Activated naive CD4-positive, alpha-beta T cell treated with Interleukin-2 at 50 U/mL for 16 hours (primary cell): ENCODE measurements around the gene BRSK2.
"Not testable (repeated sequence)": the region's sequence is repeated elsewhere in the genome, so short reads cannot be mapped to it uniquely, and the experiment has no call there.

Experiments
- DNase-seq: peaks from one replicate; pipeline ENCODE4 v3.0.0-alpha.2; 2020

BRSK2 gene

GRCh38 chr11:1410366-1411291, 20.9 kb downstream of the BRSK2 start:
- DNase-seq = no peak

- no peak for DNase-seq
These were observed 21.6 kb downstream of the BRSK2 start for GRCh38 chr11:1411301-1411700.

DNA sequence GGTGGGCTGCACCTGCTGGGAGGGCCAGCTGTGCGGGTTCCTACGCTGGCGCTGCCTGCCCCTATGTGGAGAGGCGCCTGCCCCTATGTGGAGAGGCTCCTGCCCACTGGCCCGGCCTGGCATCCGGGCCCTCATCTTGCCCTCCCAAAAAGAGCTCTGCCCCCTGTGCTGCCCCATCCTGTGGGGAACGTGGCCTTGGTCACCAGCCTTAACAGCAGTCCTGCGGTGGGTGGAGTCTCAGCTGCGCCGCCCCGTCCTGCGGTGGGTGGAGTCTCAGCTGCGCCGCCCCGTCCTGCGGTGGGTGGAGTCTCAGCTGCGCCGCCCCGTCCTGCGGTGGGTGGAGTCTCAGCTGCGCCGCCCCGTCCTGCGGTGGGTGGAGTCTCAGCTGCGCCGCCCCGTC, 22.0 kb downstream of the BRSK2 start:
- not testable (repeated sequence) for DNase-seq

DNA sequence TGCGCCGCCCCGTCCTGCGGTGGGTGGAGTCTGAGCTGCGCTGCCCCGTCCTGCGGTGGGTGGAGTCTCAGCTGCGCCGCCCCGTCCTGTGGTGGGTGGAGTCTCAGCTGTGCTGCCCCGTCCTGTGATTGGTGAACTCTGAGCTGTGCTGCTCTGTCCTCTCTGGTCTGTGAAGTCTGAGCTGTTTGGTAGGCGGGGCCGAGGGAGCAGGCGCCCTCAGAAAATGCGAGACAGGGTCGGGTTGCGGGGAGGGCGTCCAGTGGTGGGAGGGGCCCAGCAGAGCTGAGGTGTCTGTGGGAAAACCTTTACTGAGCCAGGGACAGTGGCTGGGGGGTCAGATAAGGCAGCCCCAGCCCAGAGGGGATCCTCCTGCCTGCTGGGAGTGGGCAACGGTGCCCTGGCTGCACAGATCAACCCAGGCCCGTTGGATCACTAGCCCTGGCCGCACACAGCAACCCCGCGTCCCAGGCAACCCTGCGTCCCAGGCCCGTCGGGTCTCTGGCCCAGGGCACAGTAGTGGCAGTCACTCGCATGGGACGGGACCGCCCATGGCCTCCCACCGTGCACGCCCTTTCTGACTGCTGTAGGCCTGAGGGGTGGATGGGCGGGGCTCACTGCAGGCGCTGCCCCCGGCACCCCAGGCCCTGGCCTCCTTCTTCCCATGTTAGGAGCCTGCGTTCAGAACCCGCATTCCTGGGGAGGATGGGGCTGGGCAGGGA, 22.8 kb downstream of the BRSK2 start:
- no peak for DNase-seq

DNA sequence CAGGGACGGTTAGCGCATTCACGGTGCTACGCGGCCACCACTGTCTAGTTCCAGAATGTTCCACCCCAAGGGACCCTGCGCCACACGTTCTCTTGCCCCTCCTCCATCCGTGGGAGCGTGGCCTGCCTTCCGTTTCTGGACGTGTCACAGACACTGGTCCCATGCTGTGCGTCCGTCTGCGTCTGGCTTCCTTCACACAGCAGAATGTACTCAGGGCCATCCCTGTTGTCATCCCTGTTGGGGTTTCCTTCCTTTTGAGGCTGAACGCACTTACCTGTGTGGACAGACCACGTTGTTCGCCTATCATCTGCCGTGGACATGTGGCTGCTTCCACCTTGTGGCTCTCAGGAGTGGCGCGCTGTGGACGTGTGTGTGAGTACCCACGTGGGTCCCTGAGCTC, 24.9 kb downstream of the BRSK2 start:
- DNase-seq = no peak

DNA sequence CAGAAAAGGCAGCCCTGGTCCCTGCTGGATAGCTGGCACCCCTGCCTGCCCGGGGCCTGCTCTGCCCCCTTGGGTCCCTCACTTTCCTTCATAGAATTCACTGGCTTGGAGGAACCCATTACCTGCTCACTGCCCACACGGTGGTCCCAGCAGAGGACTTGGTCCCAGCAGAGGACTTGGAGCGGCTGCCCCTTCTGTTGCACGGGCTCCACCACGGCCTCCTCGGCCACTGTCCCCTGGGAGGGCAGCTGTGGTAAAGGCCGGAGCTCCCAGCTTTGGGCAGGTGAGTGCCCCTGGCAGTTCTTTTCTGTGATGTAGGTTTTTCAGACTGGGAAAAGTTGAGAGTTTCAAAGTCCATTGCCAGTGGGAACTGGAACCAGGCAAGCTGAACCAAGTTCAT, 25.9 kb downstream of the BRSK2 start:
- no peak for DNase-seq

DNA sequence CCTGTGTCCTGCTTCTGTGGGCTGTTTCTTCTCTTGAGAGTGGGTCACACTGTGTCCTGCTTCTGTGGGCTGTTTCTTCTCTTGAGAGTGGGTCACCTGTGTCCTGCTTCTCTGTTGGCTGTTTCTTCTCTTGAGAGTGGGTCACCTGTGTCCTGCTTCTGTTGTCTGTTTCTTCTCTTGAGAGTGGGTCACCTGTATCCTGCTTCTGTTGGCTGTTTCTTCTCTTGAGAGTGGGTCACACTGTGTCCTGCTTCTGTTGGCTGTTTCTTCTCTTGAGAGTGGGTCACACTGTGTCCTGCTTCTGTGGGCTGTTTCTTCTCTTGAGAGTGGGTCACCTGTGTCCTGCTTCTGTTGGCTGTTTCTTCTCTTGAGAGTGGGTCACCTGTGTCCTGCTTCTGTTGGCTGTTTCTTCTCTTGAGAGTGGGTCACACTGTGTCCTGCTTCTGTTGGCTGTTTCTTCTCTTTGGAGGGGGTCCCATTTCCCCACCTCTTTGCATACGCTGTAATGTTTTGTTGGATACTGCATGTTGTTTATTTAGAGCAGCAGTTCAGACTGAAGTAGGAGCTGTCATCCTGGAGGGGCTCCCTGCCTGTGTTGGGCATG, 28.6 kb downstream of the BRSK2 start:
- DNase-seq = not testable (repeated sequence)

GRCh38 chr11:1419811-1420210, 30.1 kb downstream of the BRSK2 start:
- DNase-seq = no peak

- DNase-seq = no peak
These were observed 31.6 kb downstream of the BRSK2 start for GRCh38 chr11:1421291-1421690.

- DNase-seq = no peak
These were observed 32.7 kb downstream of the BRSK2 start for GRCh38 chr11:1422481-1422880.

- DNase-seq = no peak
These were observed 33.2 kb downstream of the BRSK2 start for GRCh38 chr11:1422981-1423380.

DNA sequence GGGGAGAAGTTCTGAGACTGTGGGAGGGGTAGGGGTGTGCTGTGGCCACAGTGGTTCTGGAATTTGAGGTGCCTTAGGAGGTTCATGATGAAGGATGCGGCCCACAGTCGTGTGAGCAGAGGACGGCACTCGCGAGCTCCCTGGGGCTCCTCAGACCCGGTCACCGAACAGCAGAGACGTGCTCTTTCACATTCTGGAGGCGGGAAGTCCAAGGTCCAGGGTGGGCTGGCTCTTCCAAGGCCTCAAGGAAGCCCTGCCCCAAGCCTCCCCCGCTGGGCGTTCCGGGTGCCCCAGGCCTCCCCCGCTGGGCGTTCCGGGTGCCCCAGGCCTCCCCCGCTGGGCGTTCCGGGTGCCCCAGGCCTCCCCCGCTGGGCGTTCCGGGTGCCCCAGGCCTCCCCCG, 33.7 kb downstream of the BRSK2 start:
- DNase-seq = not testable (repeated sequence)

GRCh38 chr11:1425006-1425405, 35.3 kb downstream of the BRSK2 start:
- no peak for DNase-seq

DNA sequence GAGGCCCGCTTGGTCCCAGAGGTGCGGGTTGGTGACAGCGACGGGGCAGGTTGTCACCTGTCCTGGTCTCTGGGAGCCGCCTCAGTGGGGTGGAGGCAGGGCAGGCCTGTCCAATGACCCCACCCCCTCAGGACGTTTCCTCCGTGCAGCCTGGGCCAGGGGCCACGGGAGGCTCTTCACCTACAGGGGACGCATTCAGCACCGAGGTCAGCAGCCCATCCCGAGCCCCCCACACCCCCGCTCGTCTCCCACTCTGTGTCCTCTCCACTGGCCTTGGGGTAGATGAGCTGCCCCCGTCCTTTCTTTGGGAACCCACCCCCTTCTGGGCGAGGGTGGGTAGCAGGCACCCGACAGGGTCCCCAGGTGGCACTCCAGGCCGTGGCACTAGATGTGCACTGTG, 35.7 kb downstream of the BRSK2 start:
- DNase-seq = no peak

GRCh38 chr11:1428762-1429316, 39.1 kb downstream of the BRSK2 start:
- no peak for DNase-seq

GRCh38 chr11:1433568-1433967, 43.8 kb downstream of the BRSK2 start:
- no peak for DNase-seq

- DNase-seq = no peak
These were observed 44.4 kb downstream of the BRSK2 start for GRCh38 chr11:1433977-1434640.

DNA sequence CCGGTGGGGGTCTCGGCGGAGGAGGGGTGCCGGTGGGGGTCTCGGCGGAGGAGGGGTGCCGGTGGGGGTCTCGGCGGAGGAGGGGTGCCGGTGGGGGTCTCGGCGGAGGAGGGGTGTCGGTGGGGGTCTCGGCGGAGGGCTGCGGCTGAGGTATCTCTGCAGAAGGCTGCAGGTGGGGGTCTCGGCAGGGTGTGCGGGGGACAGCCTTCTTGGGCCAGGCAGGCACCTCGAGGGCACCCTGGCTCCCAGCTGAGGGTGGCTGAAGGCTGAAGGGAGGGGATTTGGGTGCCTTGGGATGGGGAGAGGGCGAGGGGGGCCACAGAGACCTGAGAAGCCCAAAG, 45.7 kb downstream of the BRSK2 start:
- not testable (repeated sequence) for DNase-seq

DNA sequence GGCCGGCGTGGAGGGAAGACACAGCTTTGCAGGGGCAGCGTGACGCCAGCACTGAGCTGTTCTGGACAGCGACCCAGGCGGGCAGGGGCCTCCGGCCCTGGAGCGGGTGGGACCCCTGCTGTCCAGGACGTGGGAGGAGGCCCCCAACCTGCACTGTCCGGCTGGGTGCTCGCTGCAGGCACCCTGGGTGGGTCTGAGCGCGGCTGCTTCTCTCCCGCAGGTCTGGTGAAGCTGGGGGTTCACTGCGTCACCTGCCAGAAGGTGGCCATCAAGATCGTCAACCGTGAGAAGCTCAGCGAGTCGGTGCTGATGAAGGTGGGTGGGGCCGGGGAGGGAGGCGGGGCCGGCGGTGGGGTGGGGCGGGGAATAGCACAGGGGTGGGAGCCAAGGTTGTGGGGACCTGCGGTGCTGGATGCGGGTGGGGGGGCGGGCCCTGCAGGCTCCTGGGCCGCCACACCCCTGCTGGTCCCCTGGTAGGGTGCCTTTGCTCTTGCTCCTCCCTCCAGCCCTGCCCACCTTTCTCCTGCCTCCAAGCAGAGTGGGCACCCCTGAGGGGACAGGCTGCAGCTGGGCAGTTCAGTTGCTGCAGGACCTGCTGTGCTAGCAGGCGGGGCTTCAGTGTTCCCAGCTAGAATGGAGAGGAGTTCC, 46.2 kb downstream of the BRSK2 start:
- DNase-seq = no peak

DNA sequence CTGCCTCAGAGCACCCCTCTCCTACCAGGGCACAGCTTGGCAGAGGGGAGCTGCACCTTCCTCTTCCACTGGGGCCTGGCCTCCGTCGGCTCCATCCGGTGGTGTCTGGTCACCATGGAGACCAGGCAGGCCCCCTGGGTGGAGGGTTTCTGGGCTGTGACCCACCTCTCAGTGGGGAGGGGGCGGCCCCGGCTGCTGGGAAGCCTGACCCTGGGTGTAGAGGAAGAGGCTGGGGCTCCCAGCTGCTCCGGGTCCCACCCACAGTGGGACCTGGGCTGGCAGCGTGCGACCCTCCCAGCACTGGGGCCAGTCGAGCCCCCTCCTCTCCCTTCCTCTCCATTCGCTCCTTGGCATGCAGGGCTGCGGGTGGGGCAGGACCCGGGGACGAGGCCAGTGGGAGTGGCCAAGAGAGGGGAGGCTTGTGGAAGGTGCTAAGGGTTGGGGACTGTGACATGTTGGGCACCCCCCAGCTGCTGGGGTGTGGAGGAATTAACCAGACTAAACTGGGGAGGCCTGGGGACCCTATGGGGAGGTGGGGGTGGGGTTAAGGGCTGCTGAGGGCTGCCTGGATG, 46.8 kb downstream of the BRSK2 start:
- DNase-seq = no peak

DNA sequence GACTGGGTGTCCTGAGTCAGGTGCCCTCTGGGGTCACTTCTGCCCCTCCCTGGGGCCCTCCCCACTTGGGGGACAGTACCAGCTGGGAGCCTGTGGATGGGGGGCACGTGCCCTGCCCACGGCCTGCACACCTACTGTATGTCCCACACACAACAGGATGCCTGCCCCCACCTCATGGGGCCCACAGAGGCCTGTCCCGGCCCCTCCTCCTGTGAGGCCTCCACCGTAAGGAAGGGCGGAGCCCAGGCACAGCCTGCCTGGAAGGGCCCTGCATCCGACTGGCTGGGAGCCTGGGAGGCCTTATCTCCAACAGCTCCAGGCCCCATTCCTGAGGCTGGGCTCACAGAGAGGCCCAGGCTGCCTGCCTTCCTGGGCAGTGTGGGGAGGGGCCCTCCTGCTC, 47.8 kb downstream of the BRSK2 start:
- DNase-seq = no peak
